ENCODE measurements around the gene CDH26.

The CDH26 gene

GRCh38 chr20:59985864-59986263, 27.6 kb downstream of the CDH26 start:
- no peak overlapping the region for H3K23ac ChIP-seq (ENCODE audit: low read length in 2 of 2)

DNA sequence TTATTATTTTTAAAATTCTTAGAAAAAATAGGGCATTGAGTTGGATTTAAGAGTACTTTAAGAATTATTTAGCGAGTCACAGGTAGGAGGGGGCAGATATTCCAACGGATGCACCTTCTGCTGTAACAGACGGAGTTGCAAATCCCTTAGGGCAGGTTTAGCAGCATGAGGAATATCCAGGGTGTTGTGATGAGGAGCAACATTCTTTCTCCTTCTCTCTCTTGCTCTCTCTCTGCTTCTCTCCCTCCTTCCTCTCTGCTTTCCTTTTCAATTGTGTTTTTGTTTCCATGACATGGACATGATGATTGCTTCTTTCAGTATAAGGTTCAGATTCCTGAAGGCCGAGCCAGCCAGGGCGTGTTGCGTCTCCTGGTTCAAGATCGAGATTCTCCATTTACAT, 28.9 kb downstream of the CDH26 start:
- H2BK15ac ChIP-seq (ENCODE audit: low read depth, poor library complexity, severe bottlenecking), result no peak overlapping the region
- no peak overlapping the region for H2BK120ac ChIP-seq (ENCODE audit: low read depth, low read length)
- H3K18ac ChIP-seq (ENCODE audit: low read depth in 1 of 2, low read length in 2 of 2), result no peak overlapping the region
- H3K4me3 ChIP-seq (ENCODE audit: insufficient read depth in 1 of 2, low read depth in 1 of 2, low read length in 2 of 2), result no peak overlapping the region
- no peaks in the 10 kb centered on the region for H3K27me3 ChIP-seq (ENCODE audit: control insufficient read depth in 1 of 2, insufficient read depth in 1 of 2, low read length in 2 of 2)
- no peak overlapping the region for H4K8ac ChIP-seq (ENCODE audit: low read length)
- no peak overlapping the region for H4K91ac ChIP-seq (ENCODE audit: low read length)
- no peaks in the 10 kb centered on the region for H3K9me3 ChIP-seq (ENCODE audit: control insufficient read depth, low read length)
- DNase-seq, result no peak
- no peak overlapping the region for H3K4me2 ChIP-seq (ENCODE audit: low read length, poor library complexity, severe bottlenecking)
- no peak overlapping the region for H3K9ac ChIP-seq (ENCODE audit: low read length)
- no peak overlapping the region for H2BK5ac ChIP-seq (ENCODE audit: low read depth, low read length, poor library complexity, severe bottlenecking)
- H3K36me3 ChIP-seq (ENCODE audit: control insufficient read depth in 1 of 2, insufficient read depth in 2 of 2, low read depth in 1 of 2, low read length in 2 of 2), result no peaks in the 10 kb centered on the region
- peaks cover 6% of the 10 kb centered on the region for H3K4me1 ChIP-seq (ENCODE audit: control insufficient read depth, insufficient read depth, low read depth, low read length)
- H3K79me1 ChIP-seq (replicated peaks; ENCODE audit: low read length, poor library complexity, severe bottlenecking), result no peaks in the 10 kb centered on the region
- no peak overlapping the region for H3K23ac ChIP-seq (ENCODE audit: low read length in 2 of 2)
- WGBS, result 87% methylated on average over 6 of the region's 7 CpGs
- H2AK5ac ChIP-seq (ENCODE audit: low read length, severe bottlenecking), result no peak overlapping the region
- H2BK12ac ChIP-seq (ENCODE audit: low read length in 2 of 2), result no peak overlapping the region
- no peak overlapping the region for H3K4ac ChIP-seq (ENCODE audit: low read depth in 1 of 2, low read length in 2 of 2)
- H2AFZ ChIP-seq (ENCODE audit: low read depth, low read length), result no peak overlapping the region
- H3K27ac ChIP-seq (ENCODE audit: low read length, poor library complexity, severe bottlenecking), result no peak overlapping the region
- no peak overlapping the region for H3K14ac ChIP-seq (ENCODE audit: low read length in 2 of 2)

More at GRCh38 chr20:59985864-59986263, 27.6 kb downstream of the CDH26 start:
- 59% methylated on average over 3 of the region's 3 CpGs for WGBS
- no peak overlapping the region for H4K8ac ChIP-seq (ENCODE audit: low read length)
- no peak overlapping the region for H3K27ac ChIP-seq (ENCODE audit: low read length, poor library complexity, severe bottlenecking)
- H3K36me3 ChIP-seq (ENCODE audit: control insufficient read depth in 1 of 2, insufficient read depth in 2 of 2, low read depth in 1 of 2, low read length in 2 of 2), result no peaks in the 10 kb centered on the region
- H3K79me1 ChIP-seq (replicated peaks; ENCODE audit: low read length, poor library complexity, severe bottlenecking), result no peaks in the 10 kb centered on the region
- DNase-seq, result no peak
- no peak overlapping the region for H3K4me2 ChIP-seq (ENCODE audit: low read length, poor library complexity, severe bottlenecking)
- H2AFZ ChIP-seq (ENCODE audit: low read depth, low read length), result no peak overlapping the region
- H3K9ac ChIP-seq (ENCODE audit: low read length), result no peak overlapping the region
- H2AK5ac ChIP-seq (ENCODE audit: low read length, severe bottlenecking), result no peak overlapping the region
- H3K4me1 ChIP-seq (ENCODE audit: control insufficient read depth, insufficient read depth, low read depth, low read length), result peaks cover 6% of the 10 kb centered on the region
- no peak overlapping the region for H3K14ac ChIP-seq (ENCODE audit: low read length in 2 of 2)
- no peaks in the 10 kb centered on the region for H3K27me3 ChIP-seq (ENCODE audit: control insufficient read depth in 1 of 2, insufficient read depth in 1 of 2, low read length in 2 of 2)
- no peak overlapping the region for H3K4me3 ChIP-seq (ENCODE audit: insufficient read depth in 1 of 2, low read depth in 1 of 2, low read length in 2 of 2)
- H3K18ac ChIP-seq (ENCODE audit: low read depth in 1 of 2, low read length in 2 of 2), result no peak overlapping the region
- H2BK120ac ChIP-seq (ENCODE audit: low read depth, low read length), result no peak overlapping the region
- no peaks in the 10 kb centered on the region for H3K9me3 ChIP-seq (ENCODE audit: control insufficient read depth, low read length)
- H2BK5ac ChIP-seq (ENCODE audit: low read depth, low read length, poor library complexity, severe bottlenecking), result no peak overlapping the region
- no peak overlapping the region for H4K91ac ChIP-seq (ENCODE audit: low read length)
- no peak overlapping the region for H2BK12ac ChIP-seq (ENCODE audit: low read length in 2 of 2)
- no peak overlapping the region for H3K4ac ChIP-seq (ENCODE audit: low read depth in 1 of 2, low read length in 2 of 2)
- no peak overlapping the region for H2BK15ac ChIP-seq (ENCODE audit: low read depth, poor library complexity, severe bottlenecking)

- no peak for DNase-seq
- Histone ChIP-seq H2BK15ac (ENCODE audit: low read depth, poor library complexity, severe bottlenecking) (no peak overlapping the region), H3K14ac (ENCODE audit: low read length in 2 of 2) (no peak overlapping the region), H2BK5ac (ENCODE audit: low read depth, low read length, poor library complexity, severe bottlenecking) (no peak overlapping the region), H4K91ac (ENCODE audit: low read length) (no peak overlapping the region), H3K23ac (ENCODE audit: low read length in 2 of 2) (no peak overlapping the region), H3K4me2 (ENCODE audit: low read length, poor library complexity, severe bottlenecking) (no peak overlapping the region), H3K9ac (ENCODE audit: low read length) (no peak overlapping the region), H3K4me1 (ENCODE audit: control insufficient read depth, insufficient read depth, low read depth, low read length) (peaks cover 6% of the 10 kb centered on the region), H3K27me3 (ENCODE audit: control insufficient read depth in 1 of 2, insufficient read depth in 1 of 2, low read length in 2 of 2) (no peaks in the 10 kb centered on the region), H2AFZ (ENCODE audit: low read depth, low read length) (no peak overlapping the region), H3K36me3 (ENCODE audit: control insufficient read depth in 1 of 2, insufficient read depth in 2 of 2, low read depth in 1 of 2, low read length in 2 of 2) (no peaks in the 10 kb centered on the region), H3K27ac (ENCODE audit: low read length, poor library complexity, severe bottlenecking) (no peak overlapping the region), H2AK5ac (ENCODE audit: low read length, severe bottlenecking) (no peak overlapping the region), H3K9me3 (ENCODE audit: control insufficient read depth, low read length) (no peaks in the 10 kb centered on the region), H2BK12ac (ENCODE audit: low read length in 2 of 2) (no peak overlapping the region), H3K18ac (ENCODE audit: low read depth in 1 of 2, low read length in 2 of 2) (no peak overlapping the region), H3K4me3 (ENCODE audit: insufficient read depth in 1 of 2, low read depth in 1 of 2, low read length in 2 of 2) (no peak overlapping the region), H2BK120ac (ENCODE audit: low read depth, low read length) (no peak overlapping the region), H4K8ac (ENCODE audit: low read length) (no peak overlapping the region), H3K79me1 (replicated peaks; ENCODE audit: low read length, poor library complexity, severe bottlenecking) (no peaks in the 10 kb centered on the region), H3K4ac (ENCODE audit: low read depth in 1 of 2, low read length in 2 of 2) (no peak overlapping the region)
- 59% methylated on average over 5 of the region's 5 CpGs for WGBS
Observed at GRCh38 chr20:59988141-59988540, 29.9 kb downstream of the CDH26 start.

DNA sequence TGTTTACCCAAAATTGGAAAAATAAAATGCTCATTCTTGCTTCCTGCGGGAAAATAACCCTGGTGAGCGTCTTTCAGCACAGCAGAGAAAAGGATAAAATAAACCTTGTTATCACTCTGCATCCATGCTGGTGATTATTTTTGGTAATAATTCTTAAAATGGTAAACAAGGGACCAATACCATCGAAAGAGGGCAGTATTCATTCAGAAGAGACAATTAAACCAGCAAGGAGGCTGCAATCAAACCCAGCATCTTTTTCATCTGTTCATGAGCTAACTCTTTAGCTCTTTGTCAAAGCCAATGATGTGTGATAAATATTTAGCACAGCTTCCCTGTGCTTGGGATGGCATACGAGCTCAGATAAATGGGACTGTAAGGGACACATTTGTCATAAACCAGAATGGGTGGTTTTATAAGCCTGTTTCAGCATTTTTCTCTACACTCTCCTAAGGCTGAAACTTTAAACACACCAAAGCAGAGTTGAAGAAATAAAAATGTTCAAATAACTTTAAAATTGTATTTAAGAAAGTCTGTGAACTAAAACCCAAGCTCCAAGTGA, 34.4 kb downstream of the CDH26 start:
- Histone ChIP-seq H3K27me3 (ENCODE audit: control insufficient read depth in 1 of 2, insufficient read depth in 1 of 2, low read length in 2 of 2) (peaks cover 0 to 5% of the 10 kb centered on the region in 2 experiments), H2BK12ac (ENCODE audit: low read length in 2 of 2) (no peak overlapping the region), H4K8ac (ENCODE audit: low read length) (no peak overlapping the region), H2AFZ (ENCODE audit: low read depth, low read length) (no peak overlapping the region), H3K36me3 (ENCODE audit: control insufficient read depth in 1 of 2, insufficient read depth in 2 of 2, low read depth in 1 of 2, low read length in 2 of 2) (no peaks in the 10 kb centered on the region), H3K79me1 (replicated peaks; ENCODE audit: low read length, poor library complexity, severe bottlenecking) (no peaks in the 10 kb centered on the region), H3K4me1 (ENCODE audit: control insufficient read depth, insufficient read depth, low read depth, low read length) (peaks cover 10% of the 10 kb centered on the region), H2BK120ac (ENCODE audit: low read depth, low read length) (no peak overlapping the region), H3K4ac (ENCODE audit: low read depth in 1 of 2, low read length in 2 of 2) (no peak overlapping the region), H2BK15ac (ENCODE audit: low read depth, poor library complexity, severe bottlenecking) (no peak overlapping the region), H3K4me3 (ENCODE audit: insufficient read depth in 1 of 2, low read depth in 1 of 2, low read length in 2 of 2) (no peak overlapping the region), H3K9me3 (ENCODE audit: control insufficient read depth, low read length) (no peaks in the 10 kb centered on the region), H3K23ac (ENCODE audit: low read length in 2 of 2) (no peak overlapping the region), H4K91ac (ENCODE audit: low read length) (no peak overlapping the region), H2BK5ac (ENCODE audit: low read depth, low read length, poor library complexity, severe bottlenecking) (no peak overlapping the region), H3K9ac (ENCODE audit: low read length) (no peak overlapping the region), H3K18ac (ENCODE audit: low read depth in 1 of 2, low read length in 2 of 2) (no peak overlapping the region), H3K14ac (ENCODE audit: low read length in 2 of 2) (no peak overlapping the region), H3K27ac (ENCODE audit: low read length, poor library complexity, severe bottlenecking) (no peak overlapping the region), H2AK5ac (ENCODE audit: low read length, severe bottlenecking) (no peak overlapping the region), H3K4me2 (ENCODE audit: low read length, poor library complexity, severe bottlenecking) (no peak overlapping the region)
- 97% methylated on average over 2 of the region's 4 CpGs for WGBS
- DNase-seq, result no peak

Data from mesenchymal stem cell (in vitro differentiated cells and primary cell).